SK-N-SH (cell line): Measurements from ENCODE around the gene PRPF40B.

ENCODE experiments used
- TAF1 ChIP-seq: IDR thresholded peaks from 2 replicates; pipeline ENCODE4 v1.6.1; 2012; ENCODE audit warnings: low read depth, mild to moderate bottlenecking, low read length, moderate library complexity, borderline replicate concordance
- TF ChIP-seq, protein P1 (sequence below): fragments of 200-600 bp; sonication (generic); IDR thresholded peaks from 2 replicates; pipeline ENCODE4 v1.6.1; 2017; ENCODE audit warnings: antibody characterized with exemption, mild to moderate bottlenecking, moderate library complexity
- TF ChIP-seq, protein P2 (sequence below): IDR thresholded peaks from 2 replicates; pipeline ENCODE4 v1.4.0; 2012; ENCODE audit warnings: low read depth

DNA sequence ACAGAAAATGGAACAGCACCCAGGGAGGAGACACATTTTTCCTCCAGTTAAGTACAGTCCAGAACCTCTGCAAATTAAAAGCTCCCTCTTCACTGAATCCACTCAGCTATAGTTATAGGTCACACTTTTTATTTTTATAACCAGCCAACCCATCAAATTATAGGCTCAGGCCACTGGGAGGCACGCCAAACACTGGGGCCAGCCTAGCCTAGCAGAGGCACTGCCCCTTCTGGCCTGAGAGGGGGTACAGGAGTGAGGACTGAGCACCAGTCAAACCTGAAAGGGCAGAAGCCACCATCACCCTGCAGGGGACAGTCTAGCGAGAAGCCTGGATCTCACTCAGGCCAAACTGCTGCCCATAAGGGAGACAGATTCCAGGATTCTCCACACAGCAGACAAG, 64.6 kb downstream of the PRPF40B start:
- TF ChIP-seq, protein P1, sequence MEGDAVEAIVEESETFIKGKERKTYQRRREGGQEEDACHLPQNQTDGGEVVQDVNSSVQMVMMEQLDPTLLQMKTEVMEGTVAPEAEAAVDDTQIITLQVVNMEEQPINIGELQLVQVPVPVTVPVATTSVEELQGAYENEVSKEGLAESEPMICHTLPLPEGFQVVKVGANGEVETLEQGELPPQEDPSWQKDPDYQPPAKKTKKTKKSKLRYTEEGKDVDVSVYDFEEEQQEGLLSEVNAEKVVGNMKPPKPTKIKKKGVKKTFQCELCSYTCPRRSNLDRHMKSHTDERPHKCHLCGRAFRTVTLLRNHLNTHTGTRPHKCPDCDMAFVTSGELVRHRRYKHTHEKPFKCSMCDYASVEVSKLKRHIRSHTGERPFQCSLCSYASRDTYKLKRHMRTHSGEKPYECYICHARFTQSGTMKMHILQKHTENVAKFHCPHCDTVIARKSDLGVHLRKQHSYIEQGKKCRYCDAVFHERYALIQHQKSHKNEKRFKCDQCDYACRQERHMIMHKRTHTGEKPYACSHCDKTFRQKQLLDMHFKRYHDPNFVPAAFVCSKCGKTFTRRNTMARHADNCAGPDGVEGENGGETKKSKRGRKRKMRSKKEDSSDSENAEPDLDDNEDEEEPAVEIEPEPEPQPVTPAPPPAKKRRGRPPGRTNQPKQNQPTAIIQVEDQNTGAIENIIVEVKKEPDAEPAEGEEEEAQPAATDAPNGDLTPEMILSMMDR: no peak
- TF ChIP-seq, protein P2, sequence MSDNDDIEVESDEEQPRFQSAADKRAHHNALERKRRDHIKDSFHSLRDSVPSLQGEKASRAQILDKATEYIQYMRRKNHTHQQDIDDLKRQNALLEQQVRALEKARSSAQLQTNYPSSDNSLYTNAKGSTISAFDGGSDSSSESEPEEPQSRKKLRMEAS: no peak
- no peak for TF ChIP-seq TAF1
